Measurements from ENCODE around the gene SURF6.
A peak's percentile ranks its signal among the peaks of the same experiment; 100 is the strongest.

Gene SURF6

GRCh38 chr9:133334161-133334560, 1.8 kb downstream of the SURF6 start:
- H3K4me3 ChIP-seq (replicated peaks; ENCODE audit: low read depth, low read length) = peak overlapping the region; percentile 97
- no peak for TF ChIP-seq CTCF (IDR thresholded peaks at IDR 0.05; ENCODE audit: low read depth, low read length, missing control alignments)
- DNase-seq (ENCODE audit: extremely low read depth, low read depth) = no peak

- no peak for DNase-seq (ENCODE audit: extremely low read depth, low read depth)
- TF ChIP-seq CTCF (IDR thresholded peaks at IDR 0.05; ENCODE audit: low read depth, low read length, missing control alignments) = no peak
- no peak overlapping the region for H3K4me3 ChIP-seq (replicated peaks; ENCODE audit: low read depth, low read length)
These were observed 2.4 kb downstream of the SURF6 start for GRCh38 chr9:133333566-133333965.

GRCh38 chr9:133333011-133333410, 3.0 kb downstream of the SURF6 start:
- DNase-seq (ENCODE audit: extremely low read depth, low read depth) = no peak
- no peak overlapping the region for H3K4me3 ChIP-seq (replicated peaks; ENCODE audit: low read depth, low read length)
- TF ChIP-seq CTCF (IDR thresholded peaks at IDR 0.05; ENCODE audit: low read depth, low read length, missing control alignments) = no peak

- TF ChIP-seq CTCF (IDR thresholded peaks at IDR 0.05; ENCODE audit: low read depth, low read length, missing control alignments) = no peak
- H3K4me3 ChIP-seq (replicated peaks; ENCODE audit: low read depth, low read length) = no peak overlapping the region
- no peak for DNase-seq (ENCODE audit: extremely low read depth, low read depth)
These were observed 3.6 kb downstream of the SURF6 start for GRCh38 chr9:133332381-133332730.

- DNase-seq (ENCODE audit: extremely low read depth, low read depth) = no peak
- TF ChIP-seq CTCF (IDR thresholded peaks at IDR 0.05; ENCODE audit: low read depth, low read length, missing control alignments) = no peak
- no peak overlapping the region for H3K4me3 ChIP-seq (replicated peaks; ENCODE audit: low read depth, low read length)
These were observed 4.2 kb downstream of the SURF6 start for GRCh38 chr9:133331641-133332380.

- TF ChIP-seq CTCF (IDR thresholded peaks at IDR 0.05; ENCODE audit: low read depth, low read length, missing control alignments) = no peak
- no peak overlapping the region for H3K4me3 ChIP-seq (replicated peaks; ENCODE audit: low read depth, low read length)
- DNase-seq (ENCODE audit: extremely low read depth, low read depth) = no peak
These were observed 4.8 kb downstream of the SURF6 start for GRCh38 chr9:133331221-133331620.
